Activated CD4-positive, alpha-beta T cell treated with anti-CD3 and anti-CD28 coated beads for 24 hours (primary cell): ENCODE measurements around the gene PIK3R5.
"Not testable (repeated sequence)": the region's sequence is repeated elsewhere in the genome, so short reads cannot be mapped to it uniquely, and the experiment has no call there.

Experiments used
- DNase-seq, 2 donors: peaks; one replicate each; pipeline ENCODE4 v3.0.0-alpha.2; 2020; ENCODE audit warnings: low read depth in 2 of 2

Gene PIK3R5

DNA sequence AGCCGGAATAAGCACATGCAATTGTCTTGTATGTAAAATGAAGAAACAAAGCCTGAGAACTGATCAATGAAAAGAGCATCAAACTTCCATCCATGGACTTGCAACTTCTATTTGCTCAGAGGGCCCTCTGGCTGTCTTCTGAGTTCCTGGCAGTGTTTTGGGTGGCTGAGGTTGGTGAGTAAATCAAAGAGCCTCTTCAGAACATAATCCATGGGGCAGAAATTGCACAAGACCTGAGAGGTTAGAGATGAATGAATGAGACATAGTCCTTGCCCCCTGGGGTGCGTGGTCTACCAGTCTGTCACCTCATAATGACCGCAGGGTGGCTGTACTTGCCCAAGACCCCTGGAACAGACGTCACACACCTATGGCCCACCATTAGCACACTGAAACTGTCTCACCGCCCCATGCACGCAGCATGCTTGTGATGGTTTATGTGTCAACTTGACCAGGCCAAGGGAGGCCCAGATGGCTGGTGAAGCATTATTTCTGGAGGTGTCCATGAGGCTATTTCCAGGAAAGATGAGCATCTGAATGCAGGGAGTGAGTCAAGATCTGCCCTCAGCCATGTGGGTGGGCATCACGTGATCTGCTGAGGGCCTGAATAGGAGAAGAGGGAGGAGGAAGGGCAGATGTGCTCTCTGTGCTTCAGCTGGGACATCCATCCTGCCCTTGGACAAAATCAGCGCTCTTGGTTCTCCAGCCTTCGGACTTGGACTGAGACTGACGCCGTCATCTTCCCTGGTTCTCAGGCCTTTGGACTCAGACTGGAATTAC lies 106.3 kb downstream of the PIK3R5 start:
- DNase-seq = no peak

DNA sequence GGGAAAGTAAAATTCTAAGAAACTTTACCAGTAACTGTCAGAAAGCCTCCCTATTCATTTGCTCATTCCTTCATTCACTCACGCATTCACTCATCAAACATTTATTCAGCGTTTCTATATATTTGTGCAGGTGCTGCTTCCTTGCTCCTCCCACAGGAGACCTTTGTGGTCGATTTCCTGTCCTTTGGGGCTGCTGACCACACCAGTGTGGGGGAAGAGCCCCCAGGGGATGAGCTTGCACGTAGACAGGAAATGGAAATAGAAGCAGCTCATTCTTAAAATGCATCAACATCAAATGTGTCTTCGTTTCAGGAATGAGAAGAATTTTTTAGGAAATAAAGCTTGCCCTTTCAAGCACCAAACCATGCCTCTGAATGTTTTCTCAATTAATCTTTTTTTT lies 107.6 kb downstream of the PIK3R5 start:
- no peak for DNase-seq

DNA sequence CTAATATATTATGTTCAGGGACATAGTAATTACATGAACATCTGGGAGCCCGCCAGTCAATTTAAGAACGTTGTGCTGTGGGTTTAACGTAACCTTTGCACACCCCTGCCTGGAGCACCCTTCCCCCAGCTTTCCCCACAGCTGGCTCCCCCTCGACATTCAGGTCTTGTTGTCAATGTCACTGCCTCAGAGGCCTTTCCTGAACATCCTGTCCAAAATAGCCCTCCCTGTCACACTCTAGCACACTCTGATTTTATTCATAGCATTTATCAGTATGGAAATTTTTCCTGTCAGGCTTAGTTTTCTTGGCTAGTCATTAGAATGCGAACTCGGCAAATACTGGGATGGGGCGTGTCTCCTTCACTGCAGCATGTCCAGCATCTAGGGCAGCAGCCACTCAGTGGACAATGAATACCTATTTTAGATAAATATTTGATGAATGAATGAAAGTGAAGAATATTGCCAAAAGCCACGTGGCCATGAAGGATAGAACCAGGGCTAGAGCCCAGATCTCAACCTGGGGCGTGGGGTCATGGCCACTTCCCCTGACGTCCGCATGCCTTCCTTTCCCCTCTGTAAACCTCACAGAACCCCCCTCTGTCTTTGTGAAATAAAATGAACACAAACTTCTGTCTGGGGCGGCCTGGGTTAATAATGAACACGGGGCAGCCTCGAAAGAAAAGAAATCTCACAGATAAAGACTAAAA lies 108.5 kb downstream of the PIK3R5 start:
- DNase-seq = no peak

DNA sequence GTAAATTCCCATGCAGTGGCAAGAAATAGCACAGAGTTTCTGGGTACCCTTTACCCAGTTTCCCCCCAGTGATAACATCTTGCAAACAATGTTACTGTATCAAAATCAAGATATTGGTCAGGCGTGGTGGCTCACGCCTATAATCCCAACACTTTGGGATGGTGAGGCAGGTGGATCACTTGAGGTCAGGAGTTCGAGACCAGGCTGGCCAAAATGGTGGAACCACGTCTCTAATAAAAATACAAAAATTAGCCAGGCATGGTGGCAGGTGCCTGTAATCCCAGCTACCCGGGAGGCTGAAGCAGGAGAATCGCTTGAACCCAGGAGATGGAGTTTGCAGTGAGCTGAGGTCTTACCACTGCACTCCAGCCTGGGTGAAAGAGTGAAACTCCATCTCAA lies 109.3 kb downstream of the PIK3R5 start:
- not testable (repeated sequence) for DNase-seq

DNA sequence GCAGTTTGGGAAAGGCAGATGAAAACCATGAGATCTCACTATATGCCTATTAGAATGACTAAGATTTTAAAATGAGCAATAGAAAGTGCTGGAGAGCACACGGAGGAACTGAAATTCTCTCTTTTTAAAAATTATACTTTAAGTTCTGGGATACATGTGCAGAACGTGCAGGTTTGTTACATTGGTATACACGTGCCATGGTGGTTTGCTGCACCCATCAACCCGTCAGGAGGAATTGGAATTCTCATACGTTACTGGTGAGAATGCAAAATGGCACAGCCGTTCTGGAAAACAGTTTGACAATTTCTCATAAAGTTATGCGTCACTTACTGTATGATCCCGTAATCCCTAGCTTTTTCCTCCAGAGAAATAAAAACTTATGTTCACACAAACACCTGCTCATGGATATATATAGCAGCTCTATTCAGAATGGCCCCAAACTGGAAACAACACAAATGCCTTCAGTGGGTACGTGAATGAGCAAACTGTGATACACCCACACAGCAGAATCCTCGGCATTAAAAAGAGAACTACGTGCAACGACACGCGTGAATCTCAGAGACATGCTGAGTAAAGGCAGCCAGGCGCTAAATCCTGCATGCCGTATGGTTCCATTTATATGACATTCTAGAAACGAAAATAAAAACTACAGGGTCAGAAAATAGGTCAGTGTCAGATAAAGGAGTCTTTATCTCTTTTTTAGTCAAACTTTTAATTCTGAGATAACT lies 109.9 kb downstream of the PIK3R5 start:
- DNase-seq = no peak

GRCh38 chr17:8851600-8851999 lies 113.9 kb downstream of the PIK3R5 start:
- no peak for DNase-seq

- DNase-seq = no peak
These were observed 116.0 kb downstream of the PIK3R5 start for GRCh38 chr17:8849311-8850041.

DNA sequence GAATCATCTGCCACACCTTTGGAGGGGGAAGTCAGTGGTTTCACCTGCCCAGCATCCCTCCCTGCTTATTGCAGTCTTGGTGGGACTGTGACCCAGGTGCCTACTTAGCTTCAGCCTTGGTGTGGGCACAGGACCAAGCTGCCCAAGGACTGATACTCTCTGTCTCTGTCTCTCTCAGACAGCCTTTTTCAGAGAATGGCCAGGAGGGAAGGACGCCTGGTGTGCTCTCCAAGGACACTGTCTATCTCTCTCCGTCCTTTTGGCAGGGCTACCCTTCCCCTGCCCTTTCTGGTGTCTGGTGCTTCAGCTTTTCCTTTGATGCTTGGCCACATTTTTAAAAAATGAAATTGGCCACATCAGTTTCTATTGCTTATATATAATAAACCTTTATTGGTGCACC lies 117.6 kb downstream of the PIK3R5 start:
- no peak for DNase-seq

- no peak for DNase-seq
These were observed 118.7 kb downstream of the PIK3R5 start for GRCh38 chr17:8846768-8847211.

- no peak for DNase-seq
These were observed 121.0 kb downstream of the PIK3R5 start for GRCh38 chr17:8844229-8845218.

DNA sequence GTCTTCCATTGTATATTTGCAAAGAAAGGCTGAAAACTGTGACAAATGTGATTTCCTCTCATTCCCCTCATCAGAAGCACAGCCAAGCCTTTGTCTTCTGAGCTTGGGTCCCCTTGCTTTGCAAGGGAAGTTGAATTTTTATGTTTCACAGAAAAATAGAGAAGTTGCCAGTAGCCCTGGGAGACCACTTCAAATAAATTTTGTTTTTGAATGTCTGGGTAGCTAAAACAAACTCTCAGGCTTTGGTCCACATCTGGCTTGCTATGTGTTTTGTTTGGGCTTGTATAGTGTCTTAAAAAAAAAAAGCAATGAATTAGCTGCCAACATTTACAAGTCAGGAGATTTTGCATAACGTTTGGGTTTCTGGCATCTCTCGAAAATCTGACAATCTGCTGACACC lies 122.2 kb downstream of the PIK3R5 start:
- no peak for DNase-seq

- no peak for DNase-seq
These were observed 123.7 kb downstream of the PIK3R5 start for GRCh38 chr17:8841844-8842243.

DNA sequence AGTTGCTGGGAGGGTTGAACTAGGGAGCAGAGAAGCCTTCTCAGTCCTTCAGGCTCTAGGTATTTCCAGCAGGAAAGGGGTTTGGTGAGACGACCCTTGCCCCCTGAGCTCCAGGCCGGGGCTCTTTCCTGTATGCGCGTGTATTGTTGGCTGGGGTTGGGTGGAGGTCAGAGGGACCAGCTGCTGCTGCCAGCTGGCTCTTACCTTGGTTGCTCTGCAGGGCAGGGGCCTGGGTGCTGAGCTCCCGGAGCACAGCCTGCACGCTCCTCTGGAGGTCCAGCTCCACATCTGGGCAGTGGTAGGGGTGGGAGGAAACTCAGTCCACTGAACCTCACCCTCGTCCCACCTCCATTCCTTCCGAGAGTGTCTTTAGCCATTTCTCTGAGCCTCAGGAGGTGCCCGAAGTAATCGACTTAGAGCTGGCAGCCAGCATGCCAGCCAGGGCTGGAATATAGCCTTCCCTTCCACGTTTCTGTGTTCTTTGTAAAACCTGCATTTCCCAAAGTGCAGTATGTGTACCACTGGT lies 126.0 kb downstream of the PIK3R5 start:
- DNase-seq = no peak

DNA sequence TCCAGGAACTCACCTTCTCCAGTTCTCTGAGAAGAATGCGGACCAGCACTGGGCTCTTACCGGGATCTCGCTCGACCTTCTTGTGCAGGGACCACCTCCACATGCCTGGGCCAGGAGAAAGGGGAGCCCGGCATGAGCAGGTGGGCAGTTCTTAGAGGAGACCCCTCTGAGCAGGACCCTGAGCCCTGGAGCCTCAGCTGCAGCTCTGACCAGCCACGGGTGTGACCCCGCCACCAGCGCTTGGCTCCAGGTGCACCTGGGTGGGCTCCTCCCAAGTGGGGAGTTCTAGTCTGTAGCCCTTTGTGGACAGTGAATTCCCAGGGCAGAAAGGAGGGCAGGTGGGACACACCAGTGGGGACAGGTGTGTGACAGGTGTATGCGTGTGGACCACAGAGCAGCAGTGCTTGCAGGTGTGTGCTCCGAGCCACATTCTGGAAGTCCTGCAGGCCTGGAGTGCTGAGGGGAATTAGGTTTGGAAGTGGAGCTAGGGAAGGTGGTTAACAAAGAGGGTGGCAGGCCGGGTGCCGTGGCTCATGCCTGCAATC lies 126.9 kb downstream of the PIK3R5 start:
- no peak for DNase-seq

- no peak for DNase-seq
These were observed 127.9 kb downstream of the PIK3R5 start for GRCh38 chr17:8837563-8838075.

GRCh38 chr17:8836821-8837562 lies 128.5 kb downstream of the PIK3R5 start:
- no peak for DNase-seq

GRCh38 chr17:8835631-8836364 lies 129.7 kb downstream of the PIK3R5 start:
- no peak for DNase-seq

- no peak for DNase-seq
These were observed 130.4 kb downstream of the PIK3R5 start for GRCh38 chr17:8835106-8835505.
